ENCODE data around the gene CDH15. TPM values are rescaled to one million over a fixed set of nuclear protein-coding genes. Genes with fewer than 3 reads are reported as not detected.

The CDH15 gene
- total RNA-seq, 1 experiment from 2014 or later, result 0.46 TPM

GRCh38 chr16:89242795-89243200 lies 71.2 kb downstream of the CDH15 start:
- peaks cover 8% of the 10 kb centered on the region for H3K9me3 Mint-ChIP-seq
- ATAC-seq (no peak), DNase-seq (ENCODE audit: low spot score) (peak; percentile 50)
- H3K27ac Mint-ChIP-seq, result no peak overlapping the region
- peaks cover 14% of the 10 kb centered on the region for H3K27me3 Mint-ChIP-seq (ENCODE audit: low read depth)
- ChIA-PET CTCF (interaction anchor here (1.0 kb wide), 1 partner anchor 51 kb away, joined by 3 read pairs; no protein-coding TSS in a partner anchor), POLR2A (no interaction called here)
- no peak for TF ChIP-seq JAZF1 (CRISPR knock-in tag; IDR thresholded peaks at IDR 0.05)
- TF ChIP-seq ETV6 (CRISPR knock-in tag; IDR thresholded peaks at IDR 0.05), result no peak
- no peak for TF ChIP-seq NFE2L1 (CRISPR knock-in tag; IDR thresholded peaks at IDR 0.05)
- TF ChIP-seq, protein P1, sequence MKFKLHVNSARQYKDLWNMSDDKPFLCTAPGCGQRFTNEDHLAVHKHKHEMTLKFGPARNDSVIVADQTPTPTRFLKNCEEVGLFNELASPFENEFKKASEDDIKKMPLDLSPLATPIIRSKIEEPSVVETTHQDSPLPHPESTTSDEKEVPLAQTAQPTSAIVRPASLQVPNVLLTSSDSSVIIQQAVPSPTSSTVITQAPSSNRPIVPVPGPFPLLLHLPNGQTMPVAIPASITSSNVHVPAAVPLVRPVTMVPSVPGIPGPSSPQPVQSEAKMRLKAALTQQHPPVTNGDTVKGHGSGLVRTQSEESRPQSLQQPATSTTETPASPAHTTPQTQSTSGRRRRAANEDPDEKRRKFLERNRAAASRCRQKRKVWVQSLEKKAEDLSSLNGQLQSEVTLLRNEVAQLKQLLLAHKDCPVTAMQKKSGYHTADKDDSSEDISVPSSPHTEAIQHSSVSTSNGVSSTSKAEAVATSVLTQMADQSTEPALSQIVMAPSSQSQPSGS (CRISPR knock-in tag; IDR thresholded peaks at IDR 0.05; ENCODE audit: borderline replicate concordance, low read depth), result no peak
- TF ChIP-seq EMX1 (CRISPR knock-in tag; IDR thresholded peaks at IDR 0.05), result no peak
- TF ChIP-seq CDX4 (CRISPR knock-in tag; IDR thresholded peaks at IDR 0.05; ENCODE audit: borderline replicate concordance), result no peak
- TF ChIP-seq ESRRA (CRISPR knock-in tag; IDR thresholded peaks at IDR 0.05; ENCODE audit: borderline replicate concordance), result no peak
- TF ChIP-seq, protein P2, sequence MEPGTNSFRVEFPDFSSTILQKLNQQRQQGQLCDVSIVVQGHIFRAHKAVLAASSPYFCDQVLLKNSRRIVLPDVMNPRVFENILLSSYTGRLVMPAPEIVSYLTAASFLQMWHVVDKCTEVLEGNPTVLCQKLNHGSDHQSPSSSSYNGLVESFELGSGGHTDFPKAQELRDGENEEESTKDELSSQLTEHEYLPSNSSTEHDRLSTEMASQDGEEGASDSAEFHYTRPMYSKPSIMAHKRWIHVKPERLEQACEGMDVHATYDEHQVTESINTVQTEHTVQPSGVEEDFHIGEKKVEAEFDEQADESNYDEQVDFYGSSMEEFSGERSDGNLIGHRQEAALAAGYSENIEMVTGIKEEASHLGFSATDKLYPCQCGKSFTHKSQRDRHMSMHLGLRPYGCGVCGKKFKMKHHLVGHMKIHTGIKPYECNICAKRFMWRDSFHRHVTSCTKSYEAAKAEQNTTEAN (CRISPR knock-in tag; IDR thresholded peaks at IDR 0.05), result no peak
- no peak for TF ChIP-seq CREM (CRISPR knock-in tag; IDR thresholded peaks at IDR 0.05)
- TF ChIP-seq ATF3 (CRISPR knock-in tag; conservative IDR thresholded peaks at IDR 0.05), result no peak
- no peak for TF ChIP-seq RORB (CRISPR knock-in tag; IDR thresholded peaks at IDR 0.05)
- no peak for TF ChIP-seq MYBL2 (CRISPR knock-in tag; IDR thresholded peaks at IDR 0.05)
- TF ChIP-seq ZMAT4 (CRISPR knock-in tag; IDR thresholded peaks at IDR 0.05), result no peak
- TF ChIP-seq NR1H2 (CRISPR knock-in tag; IDR thresholded peaks at IDR 0.05), result no peak
- no peak for TF ChIP-seq ZNF425 (CRISPR knock-in tag; conservative IDR thresholded peaks at IDR 0.05)
- TF ChIP-seq, protein P3, sequence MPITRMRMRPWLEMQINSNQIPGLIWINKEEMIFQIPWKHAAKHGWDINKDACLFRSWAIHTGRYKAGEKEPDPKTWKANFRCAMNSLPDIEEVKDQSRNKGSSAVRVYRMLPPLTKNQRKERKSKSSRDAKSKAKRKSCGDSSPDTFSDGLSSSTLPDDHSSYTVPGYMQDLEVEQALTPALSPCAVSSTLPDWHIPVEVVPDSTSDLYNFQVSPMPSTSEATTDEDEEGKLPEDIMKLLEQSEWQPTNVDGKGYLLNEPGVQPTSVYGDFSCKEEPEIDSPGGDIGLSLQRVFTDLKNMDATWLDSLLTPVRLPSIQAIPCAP (CRISPR knock-in tag; IDR thresholded peaks at IDR 0.05), result no peak
- TF ChIP-seq ZNF512 (CRISPR knock-in tag; IDR thresholded peaks at IDR 0.05; ENCODE audit: borderline replicate concordance), result no peak
- TF ChIP-seq, protein P4, sequence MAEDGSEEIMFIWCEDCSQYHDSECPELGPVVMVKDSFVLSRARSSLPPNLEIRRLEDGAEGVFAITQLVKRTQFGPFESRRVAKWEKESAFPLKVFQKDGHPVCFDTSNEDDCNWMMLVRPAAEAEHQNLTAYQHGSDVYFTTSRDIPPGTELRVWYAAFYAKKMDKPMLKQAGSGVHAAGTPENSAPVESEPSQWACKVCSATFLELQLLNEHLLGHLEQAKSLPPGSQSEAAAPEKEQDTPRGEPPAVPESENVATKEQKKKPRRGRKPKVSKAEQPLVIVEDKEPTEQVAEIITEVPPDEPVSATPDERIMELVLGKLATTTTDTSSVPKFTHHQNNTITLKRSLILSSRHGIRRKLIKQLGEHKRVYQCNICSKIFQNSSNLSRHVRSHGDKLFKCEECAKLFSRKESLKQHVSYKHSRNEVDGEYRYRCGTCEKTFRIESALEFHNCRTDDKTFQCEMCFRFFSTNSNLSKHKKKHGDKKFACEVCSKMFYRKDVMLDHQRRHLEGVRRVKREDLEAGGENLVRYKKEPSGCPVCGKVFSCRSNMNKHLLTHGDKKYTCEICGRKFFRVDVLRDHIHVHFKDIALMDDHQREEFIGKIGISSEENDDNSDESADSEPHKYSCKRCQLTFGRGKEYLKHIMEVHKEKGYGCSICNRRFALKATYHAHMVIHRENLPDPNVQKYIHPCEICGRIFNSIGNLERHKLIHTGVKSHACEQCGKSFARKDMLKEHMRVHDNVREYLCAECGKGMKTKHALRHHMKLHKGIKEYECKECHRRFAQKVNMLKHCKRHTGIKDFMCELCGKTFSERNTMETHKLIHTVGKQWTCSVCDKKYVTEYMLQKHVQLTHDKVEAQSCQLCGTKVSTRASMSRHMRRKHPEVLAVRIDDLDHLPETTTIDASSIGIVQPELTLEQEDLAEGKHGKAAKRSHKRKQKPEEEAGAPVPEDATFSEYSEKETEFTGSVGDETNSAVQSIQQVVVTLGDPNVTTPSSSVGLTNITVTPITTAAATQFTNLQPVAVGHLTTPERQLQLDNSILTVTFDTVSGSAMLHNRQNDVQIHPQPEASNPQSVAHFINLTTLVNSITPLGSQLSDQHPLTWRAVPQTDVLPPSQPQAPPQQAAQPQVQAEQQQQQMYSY (CRISPR knock-in tag; IDR thresholded peaks at IDR 0.05), result no peak
- TF ChIP-seq, protein P5, sequence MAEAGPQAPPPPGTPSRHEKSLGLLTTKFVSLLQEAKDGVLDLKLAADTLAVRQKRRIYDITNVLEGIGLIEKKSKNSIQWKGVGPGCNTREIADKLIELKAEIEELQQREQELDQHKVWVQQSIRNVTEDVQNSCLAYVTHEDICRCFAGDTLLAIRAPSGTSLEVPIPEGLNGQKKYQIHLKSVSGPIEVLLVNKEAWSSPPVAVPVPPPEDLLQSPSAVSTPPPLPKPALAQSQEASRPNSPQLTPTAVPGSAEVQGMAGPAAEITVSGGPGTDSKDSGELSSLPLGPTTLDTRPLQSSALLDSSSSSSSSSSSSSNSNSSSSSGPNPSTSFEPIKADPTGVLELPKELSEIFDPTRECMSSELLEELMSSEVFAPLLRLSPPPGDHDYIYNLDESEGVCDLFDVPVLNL (CRISPR knock-in tag; IDR thresholded peaks at IDR 0.05; ENCODE audit: borderline replicate concordance, low read depth), result no peak
- TF ChIP-seq PRRX2 (CRISPR knock-in tag; IDR thresholded peaks at IDR 0.05), result no peak
- peaks cover 5% of the 10 kb centered on the region for H3K36me3 Mint-ChIP-seq
- H3K4me3 Mint-ChIP-seq, result peak overlapping the region; percentile 27; the same call in 1 of the 2 replicates
- peaks cover 2% of the 10 kb centered on the region; the same call in 1 of the 2 replicates for H3K4me1 Mint-ChIP-seq

Measured in WTC11 (cell line).